ENCODE results near the gene CAMTA1. TPM values are rescaled to one million over a fixed set of nuclear protein-coding genes. Genes with fewer than 3 reads are reported as not detected.

The CAMTA1 gene
- total RNA-seq, 1 experiment from 2014 or later: 69.5 TPM

DNA sequence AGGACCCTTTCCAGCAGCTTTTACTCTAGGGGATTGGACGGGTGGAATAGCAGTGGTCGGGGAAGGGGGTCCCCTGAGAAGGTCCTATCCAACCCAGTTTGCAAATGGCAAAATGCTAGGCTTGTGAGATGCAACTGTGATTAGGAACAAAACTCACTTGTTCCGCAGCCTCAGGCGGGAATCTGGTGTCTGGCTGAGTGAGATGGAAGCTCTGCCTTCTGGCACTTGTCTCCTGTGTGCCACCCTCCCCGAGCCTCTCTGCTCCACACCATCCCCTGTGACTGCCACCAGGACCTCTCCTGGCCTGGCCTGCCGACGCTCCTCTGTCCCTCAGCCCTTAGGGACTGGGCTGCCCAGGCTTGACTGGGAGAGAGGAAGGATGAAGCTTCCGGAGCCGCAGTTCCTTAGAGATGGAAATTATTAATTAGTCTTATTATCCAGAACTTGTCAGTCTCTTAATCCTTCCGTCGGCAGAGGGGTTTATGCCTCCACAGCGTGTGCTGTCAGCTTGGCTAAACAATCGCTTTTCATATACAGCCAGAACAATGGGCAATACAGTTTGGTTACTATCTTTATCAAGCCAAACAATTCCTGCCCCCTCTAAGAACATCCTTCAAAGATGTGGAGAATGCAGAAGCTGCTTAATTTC lies 693.0 kb downstream of the CAMTA1 start:
- POLR2A ChIA-PET: no interaction called here
- Histone ChIP-seq H4K20me1 (ENCODE audit: insufficient read depth) (no peaks in the 10 kb centered on the region), H3K4me1 (ENCODE audit: control insufficient read depth in 1 of 2, insufficient read depth in 2 of 2, low read length in 2 of 2) (no peaks in the 10 kb centered on the region), H3K79me2 (ENCODE audit: insufficient read depth, low read length) (no peaks in the 10 kb centered on the region), H3K27ac (ENCODE audit: low read depth, low read length) (no peak overlapping the region), H3K27me3 (ENCODE audit: insufficient read depth, low read length) (peaks cover 21% of the 10 kb centered on the region), H3K9me3 (ENCODE audit: control insufficient read depth in 1 of 2, insufficient read depth in 1 of 2, low read depth in 1 of 2, low read length in 2 of 2) (no peaks in the 10 kb centered on the region), H3K4me3 (replicated peaks in 1 of 2; ENCODE audit: low read depth in 1 of 2, low read length in 2 of 2) (no peak overlapping the region), H2AFZ (ENCODE audit: low read depth, low read length, poor library complexity, severe bottlenecking) (no peak overlapping the region), H3K9ac (ENCODE audit: low read length) (no peak overlapping the region), H3K9me2 (ENCODE audit: insufficient read depth) (no peaks in the 10 kb centered on the region), H3K36me3 (ENCODE audit: control insufficient read depth in 1 of 2, insufficient read depth in 2 of 2, low read length in 2 of 2) (no peaks in the 10 kb centered on the region), H3K4me2 (ENCODE audit: low read length) (no peak overlapping the region)
- RAD21 ChIA-PET (ENCODE audit: low non-redundant PET in 1 of 2, low total read pairs in 2 of 2, uncharacterized antibody in 2 of 2, unreplicated experiment in 2 of 2): no interaction called here
- CTCF ChIA-PET: no interaction called here
- ATAC-seq (no peak), DNase-seq (ENCODE audit: low read depth, low spot score) (no peak)
- BruUV-seq (replicated peaks): no TSS peak
- TF ChIP-seq, protein P1, sequence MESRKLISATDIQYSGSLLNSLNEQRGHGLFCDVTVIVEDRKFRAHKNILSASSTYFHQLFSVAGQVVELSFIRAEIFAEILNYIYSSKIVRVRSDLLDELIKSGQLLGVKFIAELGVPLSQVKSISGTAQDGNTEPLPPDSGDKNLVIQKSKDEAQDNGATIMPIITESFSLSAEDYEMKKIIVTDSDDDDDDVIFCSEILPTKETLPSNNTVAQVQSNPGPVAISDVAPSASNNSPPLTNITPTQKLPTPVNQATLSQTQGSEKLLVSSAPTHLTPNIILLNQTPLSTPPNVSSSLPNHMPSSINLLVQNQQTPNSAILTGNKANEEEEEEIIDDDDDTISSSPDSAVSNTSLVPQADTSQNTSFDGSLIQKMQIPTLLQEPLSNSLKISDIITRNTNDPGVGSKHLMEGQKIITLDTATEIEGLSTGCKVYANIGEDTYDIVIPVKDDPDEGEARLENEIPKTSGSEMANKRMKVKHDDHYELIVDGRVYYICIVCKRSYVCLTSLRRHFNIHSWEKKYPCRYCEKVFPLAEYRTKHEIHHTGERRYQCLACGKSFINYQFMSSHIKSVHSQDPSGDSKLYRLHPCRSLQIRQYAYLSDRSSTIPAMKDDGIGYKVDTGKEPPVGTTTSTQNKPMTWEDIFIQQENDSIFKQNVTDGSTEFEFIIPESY (IDR thresholded peaks at IDR 0.05; ENCODE audit: extremely low read depth, insufficient replicate concordance, low read length): no peak
- TF ChIP-seq, protein P2, sequence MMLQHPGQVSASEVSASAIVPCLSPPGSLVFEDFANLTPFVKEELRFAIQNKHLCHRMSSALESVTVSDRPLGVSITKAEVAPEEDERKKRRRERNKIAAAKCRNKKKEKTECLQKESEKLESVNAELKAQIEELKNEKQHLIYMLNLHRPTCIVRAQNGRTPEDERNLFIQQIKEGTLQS (IDR thresholded peaks at IDR 0.05): no peak
- TF ChIP-seq RAD21 (IDR thresholded peaks at IDR 0.05; ENCODE audit: low read depth) (no peak), POLR2A (IDR thresholded peaks at IDR 0.05; ENCODE audit: borderline replicate concordance, extremely low read depth, insufficient read depth, insufficient read length) (no peak), CEBPB (IDR thresholded peaks at IDR 0.05; ENCODE audit: low read depth) (no peak), ZNF274 (IDR thresholded peaks at IDR 0.05; ENCODE audit: low read depth, low read length) (no peak), SIN3A (IDR thresholded peaks at IDR 0.05; ENCODE audit: low read depth) (no peak), CBX3 (IDR thresholded peaks at IDR 0.05; ENCODE audit: low read depth) (no peak), EZH2phosphoT487 (IDR thresholded peaks at IDR 0.05; ENCODE audit: borderline replicate concordance) (no peak), SP1 (IDR thresholded peaks at IDR 0.05; ENCODE audit: low read depth) (no peak), ZFX (IDR thresholded peaks at IDR 0.05) (no peak), YY1 (IDR thresholded peaks at IDR 0.05; ENCODE audit: extremely low read depth, insufficient replicate concordance, low read depth, low read length) (no peak), ELF1 (IDR thresholded peaks at IDR 0.05; ENCODE audit: borderline replicate concordance, low read depth) (no peak), POLR2AphosphoS5 (IDR thresholded peaks at IDR 0.05; ENCODE audit: low read depth, low read length) (no peak)
- TF ChIP-seq, protein P3, sequence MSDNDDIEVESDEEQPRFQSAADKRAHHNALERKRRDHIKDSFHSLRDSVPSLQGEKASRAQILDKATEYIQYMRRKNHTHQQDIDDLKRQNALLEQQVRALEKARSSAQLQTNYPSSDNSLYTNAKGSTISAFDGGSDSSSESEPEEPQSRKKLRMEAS (IDR thresholded peaks at IDR 0.05): no peak
- TF ChIP-seq, protein P4, sequence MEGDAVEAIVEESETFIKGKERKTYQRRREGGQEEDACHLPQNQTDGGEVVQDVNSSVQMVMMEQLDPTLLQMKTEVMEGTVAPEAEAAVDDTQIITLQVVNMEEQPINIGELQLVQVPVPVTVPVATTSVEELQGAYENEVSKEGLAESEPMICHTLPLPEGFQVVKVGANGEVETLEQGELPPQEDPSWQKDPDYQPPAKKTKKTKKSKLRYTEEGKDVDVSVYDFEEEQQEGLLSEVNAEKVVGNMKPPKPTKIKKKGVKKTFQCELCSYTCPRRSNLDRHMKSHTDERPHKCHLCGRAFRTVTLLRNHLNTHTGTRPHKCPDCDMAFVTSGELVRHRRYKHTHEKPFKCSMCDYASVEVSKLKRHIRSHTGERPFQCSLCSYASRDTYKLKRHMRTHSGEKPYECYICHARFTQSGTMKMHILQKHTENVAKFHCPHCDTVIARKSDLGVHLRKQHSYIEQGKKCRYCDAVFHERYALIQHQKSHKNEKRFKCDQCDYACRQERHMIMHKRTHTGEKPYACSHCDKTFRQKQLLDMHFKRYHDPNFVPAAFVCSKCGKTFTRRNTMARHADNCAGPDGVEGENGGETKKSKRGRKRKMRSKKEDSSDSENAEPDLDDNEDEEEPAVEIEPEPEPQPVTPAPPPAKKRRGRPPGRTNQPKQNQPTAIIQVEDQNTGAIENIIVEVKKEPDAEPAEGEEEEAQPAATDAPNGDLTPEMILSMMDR (IDR thresholded peaks at IDR 0.05 in 2 of 3, conservative IDR thresholded peaks at IDR 0.05 in 1 of 3; ENCODE audit: borderline replicate concordance in 1 of 3, insufficient read depth in 1 of 3, low read depth in 2 of 3, low read length in 2 of 3): no peak
- intact Hi-C loops (cut with micrococcal nuclease): loop anchor here (10.0 kb wide), 1 partner anchor 253 kb away; no protein-coding TSS in a partner anchor

Data from HCT116 (cell line).